CD4-positive, alpha-beta T cell treated with Interferon alpha-2 for 1 hour (primary cell): ENCODE data around the gene ISCU.

Experiments
- DNase-seq, 2 donors: peaks; one replicate each; pipeline ENCODE4 v3.0.0-alpha.2; 2020 to 2022

Gene ISCU

GRCh38 chr12:108592033-108592909 lies 29.9 kb downstream of the ISCU start:
- no peak for DNase-seq

- no peak for DNase-seq
Observed at GRCh38 chr12:108594323-108594903, 32.0 kb downstream of the ISCU start.

DNA sequence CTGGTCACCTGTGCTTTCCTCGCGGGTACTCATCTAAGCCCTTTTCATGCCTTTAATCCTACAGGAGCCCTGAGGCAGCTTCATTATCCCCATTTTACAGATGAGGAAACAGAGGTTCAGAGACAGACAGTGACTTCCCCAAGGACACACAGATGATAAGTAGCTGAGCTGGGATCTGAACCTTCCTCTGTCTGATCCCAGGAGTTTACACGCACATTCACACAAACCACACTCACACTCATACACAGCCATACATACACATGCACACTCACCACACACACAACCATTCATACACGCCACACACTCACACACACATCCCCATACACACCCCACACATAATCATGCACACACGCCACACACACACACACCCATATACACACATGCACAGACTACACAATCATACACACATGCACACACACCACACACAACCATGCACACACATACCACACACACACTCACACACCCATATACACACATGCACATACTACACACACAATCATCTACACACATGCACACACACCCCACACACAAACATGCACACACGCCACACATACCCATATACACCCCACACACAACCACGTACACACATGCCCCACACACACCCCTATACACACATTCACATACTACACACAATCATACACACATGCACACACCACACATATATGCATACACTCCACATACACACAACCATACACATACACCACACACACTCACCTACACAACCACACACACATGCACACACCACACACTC lies 32.7 kb downstream of the ISCU start:
- DNase-seq, result no peak

- no peak for DNase-seq
Observed at GRCh38 chr12:108595711-108596647, 33.6 kb downstream of the ISCU start.

- DNase-seq, result no peak
Observed at GRCh38 chr12:108596854-108597558, 34.6 kb downstream of the ISCU start.

DNA sequence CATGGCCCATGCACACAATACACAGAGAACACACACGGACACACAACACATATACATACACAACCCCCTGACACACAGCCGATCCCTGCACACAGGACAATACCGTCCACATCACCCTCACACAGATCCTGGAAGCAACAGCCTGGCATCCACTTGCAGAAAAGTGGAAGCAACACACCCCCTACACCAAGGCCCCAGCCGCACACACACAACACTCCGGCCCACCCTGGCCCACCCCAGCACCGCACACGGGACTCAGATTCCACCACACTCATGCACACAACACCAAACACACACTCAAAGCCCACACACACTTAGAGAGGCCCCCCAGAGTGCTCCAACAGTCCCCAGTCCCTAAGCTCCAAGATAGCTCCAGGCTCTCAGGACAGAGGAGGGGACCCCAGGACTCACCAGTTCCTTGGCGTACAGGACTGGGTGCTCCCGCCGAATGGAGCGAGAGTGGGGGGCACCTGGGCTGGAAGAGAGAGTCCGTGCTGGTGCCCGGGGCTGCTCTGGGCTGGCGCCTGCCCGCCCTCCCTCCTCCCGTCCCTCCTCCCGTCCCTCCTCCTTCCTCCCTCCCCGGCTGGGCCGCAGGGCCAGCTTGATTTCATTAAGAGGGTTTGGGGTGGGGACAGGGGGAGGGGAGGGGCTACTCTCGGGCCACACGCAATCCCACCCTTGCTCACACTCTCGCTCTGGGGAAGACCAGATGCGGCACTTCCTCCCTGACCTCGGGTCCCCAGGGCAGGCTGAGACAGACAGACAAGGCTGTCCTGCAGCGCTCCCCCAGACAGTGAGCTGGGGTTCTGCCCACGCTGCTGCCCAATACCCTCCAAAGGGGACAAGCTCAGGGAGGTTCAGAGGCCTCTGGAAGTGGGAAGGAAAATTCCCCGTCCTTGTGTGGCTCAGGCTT lies 35.4 kb downstream of the ISCU start, which contains the start of gene TMEM119:
Gene TMEM119 (minus strand): TSS at position 526 of the 913 bp plus-strand sequence. CDS start 5,701 bp downstream, outside the sequence.
- no peak for DNase-seq

DNA sequence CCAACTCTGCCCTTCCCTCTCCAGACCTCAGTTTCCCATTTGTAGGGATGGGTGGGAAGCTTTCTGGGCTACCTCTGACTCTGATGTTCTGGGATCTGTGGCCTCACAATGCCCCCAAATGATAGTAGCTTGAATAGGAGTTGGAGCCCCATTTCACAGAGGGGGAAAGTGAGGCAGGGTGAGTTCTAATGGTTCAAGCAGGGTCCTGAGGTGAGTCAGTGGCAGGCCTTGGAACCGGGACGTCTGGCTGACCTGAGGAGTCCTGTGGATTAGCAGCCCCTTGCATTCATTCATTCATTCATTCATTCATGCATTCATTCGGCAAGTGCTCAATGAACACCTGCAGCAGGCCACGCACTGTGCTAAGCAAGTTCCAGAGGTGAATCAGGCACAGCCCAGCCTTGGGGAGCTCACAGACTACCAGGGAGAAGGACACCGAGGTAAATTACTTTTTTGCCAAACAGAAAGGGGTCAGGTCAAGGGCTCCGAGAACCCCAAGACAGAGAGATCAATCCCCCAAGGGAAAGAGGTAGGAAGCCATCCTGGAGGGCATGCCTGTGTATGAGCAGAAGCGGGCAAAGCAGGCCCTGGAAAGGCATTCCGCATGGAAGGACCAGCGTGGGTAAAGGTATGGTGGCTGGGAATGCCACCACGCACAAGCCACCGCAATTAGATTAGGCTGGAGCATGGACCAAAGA lies 36.3 kb downstream of the ISCU start:
- DNase-seq, result no peak

DNA sequence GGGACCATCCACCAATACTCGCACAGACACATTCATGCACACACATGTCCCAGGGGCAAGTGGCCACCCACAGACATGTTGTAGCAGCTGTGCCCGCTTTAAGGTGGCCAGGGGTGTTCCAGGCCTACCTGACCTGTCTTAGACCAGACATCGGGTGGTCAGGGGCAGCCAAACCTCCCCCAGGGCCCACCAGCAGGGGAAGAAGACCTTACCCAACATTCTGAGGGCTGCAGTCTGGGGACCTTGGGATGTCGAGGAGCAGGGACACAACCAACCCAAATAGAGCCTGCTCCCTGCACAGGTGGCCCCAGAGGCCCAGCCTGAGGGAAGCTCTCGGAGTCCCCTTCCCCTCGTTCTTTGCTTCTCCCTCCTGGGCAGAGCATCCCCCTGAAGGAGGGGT lies 37.1 kb downstream of the ISCU start:
- no peak for DNase-seq

DNA sequence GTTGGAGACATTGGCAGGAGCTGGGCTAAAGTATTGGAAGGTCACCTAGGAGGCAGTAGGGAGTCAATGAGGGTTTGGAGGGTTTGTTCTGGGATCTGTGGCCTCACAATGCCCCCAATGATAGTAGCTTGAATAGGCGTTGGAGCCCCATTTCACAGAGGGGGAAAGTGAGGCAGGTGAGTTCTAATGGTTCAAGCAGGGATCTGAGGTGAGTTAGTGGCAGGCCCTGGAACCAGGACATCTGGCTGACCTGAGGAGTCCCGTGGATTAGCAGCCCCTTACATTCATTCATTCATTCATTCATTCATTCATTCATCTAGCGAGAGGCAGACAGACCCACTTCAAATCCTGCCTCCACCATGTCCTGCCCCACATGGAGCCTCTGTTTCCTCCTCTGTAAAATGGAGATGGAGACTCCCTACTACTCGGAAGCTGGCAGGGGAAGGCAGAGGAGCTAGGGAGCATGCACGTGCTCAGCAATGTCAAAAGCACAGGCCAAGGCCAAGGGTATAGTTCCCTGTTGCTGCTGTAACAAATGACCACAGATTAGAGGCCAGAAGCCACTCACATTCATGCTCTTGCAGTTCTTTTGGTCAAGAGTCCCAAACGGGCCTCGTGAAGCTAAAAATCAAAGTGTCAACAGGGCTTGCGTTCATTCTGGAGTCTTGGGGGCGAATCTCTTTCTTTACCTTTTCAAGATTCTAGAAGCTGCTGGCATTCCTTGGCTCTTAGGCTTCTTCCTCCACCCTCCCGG lies 37.7 kb downstream of the ISCU start:
- no peak for DNase-seq

- DNase-seq, result no peak
Observed at GRCh38 chr12:108600702-108601007, 38.3 kb downstream of the ISCU start.

DNA sequence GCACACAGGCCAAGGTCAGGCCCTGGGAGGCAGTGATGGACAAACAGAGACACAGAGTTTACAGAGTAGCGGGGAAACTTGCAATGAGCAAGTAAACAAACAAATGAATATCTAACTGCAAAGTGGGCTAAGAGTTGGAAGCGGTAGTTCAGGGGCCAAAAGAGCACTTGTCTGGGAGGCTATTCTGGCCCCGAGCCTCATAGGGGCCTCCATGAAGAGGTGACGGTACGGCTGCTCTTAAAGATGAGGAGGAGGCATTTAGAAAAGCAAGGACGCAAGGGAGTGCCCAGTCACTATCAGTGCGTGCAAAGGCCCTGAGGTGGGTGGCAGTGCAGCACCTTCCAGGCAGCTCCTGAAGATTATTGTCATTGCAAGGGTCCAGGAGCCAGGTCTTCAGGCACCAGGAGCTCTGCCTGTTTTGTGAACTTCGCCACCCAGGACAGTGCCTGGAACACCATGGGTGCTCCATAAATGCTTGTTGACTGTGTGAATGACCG lies 39.9 kb downstream of the ISCU start:
- no peak for DNase-seq

- DNase-seq, result no peak
Observed at GRCh38 chr12:108602976-108603704, 40.7 kb downstream of the ISCU start.

GRCh38 chr12:108603743-108604142 lies 41.3 kb downstream of the ISCU start:
- DNase-seq, result no peak

- no peak for DNase-seq
Observed at GRCh38 chr12:108604208-108604941, 42.0 kb downstream of the ISCU start.

DNA sequence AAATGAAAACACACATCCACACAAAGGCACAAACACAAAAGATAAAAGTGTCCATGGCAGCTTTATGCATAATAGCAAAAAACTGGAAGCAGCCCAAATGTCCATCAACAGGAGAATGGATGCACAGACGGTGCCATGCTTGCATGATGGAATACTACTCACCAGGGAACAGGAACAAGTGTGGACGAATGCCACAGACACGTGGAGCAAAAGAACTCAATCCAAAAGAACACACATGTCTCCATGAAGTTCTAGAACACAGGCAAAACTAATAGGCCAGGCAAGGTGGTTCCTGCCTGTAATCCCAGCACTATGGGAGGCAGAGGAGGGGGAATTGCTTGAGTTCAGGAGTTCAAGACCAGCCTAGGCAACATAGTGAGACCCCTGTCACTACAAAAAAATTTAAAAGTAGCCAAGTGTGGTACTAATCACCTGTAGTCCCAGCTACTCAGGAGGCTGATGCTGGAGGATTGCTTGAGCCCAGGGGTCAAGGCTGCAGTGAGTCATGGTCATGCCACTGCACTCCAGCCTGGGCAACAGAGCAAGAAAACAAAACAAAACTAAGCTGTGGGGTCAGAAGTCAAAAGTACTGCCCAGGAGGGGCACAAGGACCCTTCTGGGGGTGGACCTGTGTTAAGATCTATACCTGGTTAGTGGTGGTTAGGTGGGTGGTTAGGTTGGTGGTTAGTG lies 42.7 kb downstream of the ISCU start:
- DNase-seq, result no peak

GRCh38 chr12:108605690-108606406 lies 43.5 kb downstream of the ISCU start:
- no peak for DNase-seq
